Mucosa of descending colon (tissue), 3 donors: ENCODE data around the gene CCDC71L. TPM values are rescaled to one million over a fixed set of nuclear protein-coding genes. Genes with fewer than 3 reads are reported as not detected.

Experiments used
- ATAC-seq: fragments of 200-7000 bp; cut with Tn5 transposase; one replicate; pipeline ENCODE4 v1.9.1; 2020; ENCODE audit warnings: mild to moderate bottlenecking, moderate library complexity
- DNase-seq, 3 donors: peaks; one replicate each; pipeline ENCODE4 v3.0.0-alpha.2; 2020
- H3K36me3 ChIP-seq: fragments of 200-600 bp; one replicate; pipeline ENCODE4 v1.8.0; 2021; ENCODE audit warnings: low read depth, mild to moderate bottlenecking
- H3K4me1 ChIP-seq: fragments of 200-600 bp; one replicate; pipeline ENCODE4 v1.8.0; 2021; ENCODE audit warnings: low read depth, mild to moderate bottlenecking
- H3K4me3 ChIP-seq: fragments of 200-600 bp; one replicate; pipeline ENCODE4 v1.8.0; 2021; ENCODE audit warnings: mild to moderate bottlenecking
- H3K9me3 ChIP-seq: fragments of 200-600 bp; one replicate; pipeline ENCODE4 v1.8.0; 2021; ENCODE audit warnings: mild to moderate bottlenecking
- CTCF ChIP-seq: fragments of 200-600 bp; IDR thresholded peaks from one replicate; pipeline ENCODE4 v1.8.0; 2022; ENCODE audit warnings: antibody characterized with exemption, mild to moderate bottlenecking
- intact Hi-C, 2 donors: fragments of 100-400 bp; cut with DNase I in 1 of 2; cut with micrococcal nuclease in 1 of 2; formaldehyde crosslinking; loops; one replicate each; pipeline versions ENCODE4 v1.11.0 to v1.11.1; 2022; cut with DNase I, micrococcal nuclease
- total RNA-seq, 3 donors: library from RNA; stranded (reverse); fragmentation: NEBNext Ultra II Directional in 2 of 3; extraction: Animal tissue kit (Norgen Biotek cat#: 25700) in 2 of 3; gene quantifications; one replicate each; pipeline versions ENCODE4 v1.2.1 to v1.2.4, GENCODE V29; 2021 to 2023
- donor health status: DM: no; HTN: no; CAD: no; lungs with moderate emphysema.
- donor health status: DM: no; HTN: no; CAD: no.
- donor health status: DM: no; HTN: yes; CAD: no.

The CCDC71L gene
- total RNA-seq, 3 donors from 2014 or later = 17.4 to 25.6 (median 22.1) TPM

- intact Hi-C loops = no loop called here
- H3K4me3 ChIP-seq = no peak overlapping the region
- H3K9me3 ChIP-seq = no peaks in the 10 kb centered on the region
- no peaks in the 10 kb centered on the region for H3K4me1 ChIP-seq
- TF ChIP-seq CTCF = no peak
- no peak for ATAC-seq
- DNase-seq = no peak
- H3K36me3 ChIP-seq = no peaks in the 10 kb centered on the region
Measured at GRCh38 chr7:106634958-106635357, 26.0 kb downstream of the CCDC71L start.

GRCh38 chr7:106630648-106631047, 30.3 kb downstream of the CCDC71L start:
- ATAC-seq = no peak
- Histone ChIP-seq H3K9me3 (no peaks in the 10 kb centered on the region), H3K36me3 (no peaks in the 10 kb centered on the region), H3K4me1 (peaks cover 14% of the 10 kb centered on the region), H3K4me3 (no peak overlapping the region)
- no peak for TF ChIP-seq CTCF
- intact Hi-C loops = no loop called here
- DNase-seq = no peak

GRCh38 chr7:106629516-106629915, 31.4 kb downstream of the CCDC71L start:
- DNase-seq = no peak
- intact Hi-C loops = no loop called here

GRCh38 chr7:106626376-106627164, 34.4 kb downstream of the CCDC71L start:
- peak; percentile 50 for ATAC-seq
- peaks cover 40% of the 10 kb centered on the region for H3K4me1 ChIP-seq
- peak; percentile 42 to 43 (median 43) for DNase-seq
- intact Hi-C loops = no loop called here
- H3K9me3 ChIP-seq = no peaks in the 10 kb centered on the region
- no peak overlapping the region for H3K4me3 ChIP-seq
- no peak for TF ChIP-seq CTCF
- H3K36me3 ChIP-seq = no peaks in the 10 kb centered on the region

More at GRCh38 chr7:106629516-106629915, 31.4 kb downstream of the CCDC71L start:
- no peaks in the 10 kb centered on the region for H3K36me3 ChIP-seq
- H3K4me3 ChIP-seq = no peak overlapping the region
- no peak for ATAC-seq
- no peak for TF ChIP-seq CTCF
- H3K4me1 ChIP-seq = peaks cover 25% of the 10 kb centered on the region
- H3K9me3 ChIP-seq = no peaks in the 10 kb centered on the region

GRCh38 chr7:106625678-106626301, 35.2 kb downstream of the CCDC71L start:
- peak; percentile 57 to 69 (median 60) for DNase-seq
- Histone ChIP-seq H3K36me3 (no peaks in the 10 kb centered on the region), H3K4me1 (peaks cover 40% of the 10 kb centered on the region), H3K9me3 (peaks cover 3% of the 10 kb centered on the region), H3K4me3 (no peak overlapping the region)
- no peak for TF ChIP-seq CTCF
- intact Hi-C loops = no loop called here
- ATAC-seq = peak; percentile 87
